ENCODE measurements around the gene MGLL.
"Not testable (repeated sequence)": the region's sequence is repeated elsewhere in the genome, so short reads cannot be mapped to it uniquely, and the experiment has no call there.

The MGLL gene

GRCh38 chr3:127688416-127689265 is 133.7 kb downstream of the MGLL start:
- DNase-seq (ENCODE audit: low read depth): no peak

- no peak for DNase-seq (ENCODE audit: low read depth)
Measured at GRCh38 chr3:127688022-127688415, 134.3 kb downstream of the MGLL start.

- DNase-seq (ENCODE audit: low read depth): no peak
Measured at GRCh38 chr3:127687228-127687737, 135.0 kb downstream of the MGLL start.

GRCh38 chr3:127686512-127686894 is 135.8 kb downstream of the MGLL start:
- no peak for DNase-seq (ENCODE audit: low read depth)

- DNase-seq (ENCODE audit: low read depth): no peak
Measured at GRCh38 chr3:127685708-127686511, 136.4 kb downstream of the MGLL start.

GRCh38 chr3:127684871-127685707 is 137.2 kb downstream of the MGLL start:
- DNase-seq (ENCODE audit: low read depth): no peak

- no peak for DNase-seq (ENCODE audit: low read depth)
Measured at GRCh38 chr3:127682561-127682960, 139.8 kb downstream of the MGLL start.

- not testable (repeated sequence) for DNase-seq (ENCODE audit: low read depth)
Measured at GRCh38 chr3:127682175-127682554, 140.2 kb downstream of the MGLL start.

GRCh38 chr3:127680798-127681221 is 141.5 kb downstream of the MGLL start:
- no peak for DNase-seq (ENCODE audit: low read depth)

- DNase-seq (ENCODE audit: low read depth): no peak
Measured at GRCh38 chr3:127680146-127680661, 142.1 kb downstream of the MGLL start.

GRCh38 chr3:127679534-127680145 is 142.7 kb downstream of the MGLL start:
- DNase-seq (ENCODE audit: low read depth): no peak

GRCh38 chr3:127678611-127679533 is 143.4 kb downstream of the MGLL start:
- no peak for DNase-seq (ENCODE audit: low read depth)

- no peak for DNase-seq (ENCODE audit: low read depth)
Measured at GRCh38 chr3:127678315-127678599, 144.1 kb downstream of the MGLL start.

GRCh38 chr3:127677541-127678314 is 144.6 kb downstream of the MGLL start:
- no peak for DNase-seq (ENCODE audit: low read depth)

- DNase-seq (ENCODE audit: low read depth): no peak
Measured at GRCh38 chr3:127676921-127677351, 145.4 kb downstream of the MGLL start.

GRCh38 chr3:127676456-127676855 is 145.9 kb downstream of the MGLL start:
- no peak for DNase-seq (ENCODE audit: low read depth)

- DNase-seq (ENCODE audit: low read depth): no peak
Measured at GRCh38 chr3:127675651-127676391, 146.5 kb downstream of the MGLL start.

- DNase-seq (ENCODE audit: low read depth): no peak
Measured at GRCh38 chr3:127674790-127675189, 147.5 kb downstream of the MGLL start.

All from HS-5 (cell line).